Spleen (tissue), 11 donors: ENCODE measurements around the gene MYD88. TPM values are rescaled to one million over a fixed set of nuclear protein-coding genes. Genes with fewer than 3 reads are reported as not detected.

Experiments used
- DNase-seq: peaks from one replicate; pipeline ENCODE4 v3.0.0-alpha.2; 2020
- H3K27ac ChIP-seq, 8 donors: fragments of 200-600 bp; sonication (generic) in 7 of 8; 1 replicate in 4 of 8; 2 replicates in 4 of 8; pipeline versions ENCODE4 v1.5.0 to v1.8.0; 2016 to 2021; ENCODE audit warnings: inconsistent platforms in 4 of 8, mild to moderate bottlenecking in 4 of 8, moderate library complexity in 1 of 8
- H3K27me3 ChIP-seq, 7 donors: fragments of 200-600 bp; sonication (generic) in 6 of 7; replicated peaks in 1 of 7; 1 replicate in 4 of 7; 2 replicates in 3 of 7; pipeline versions ENCODE4 v1.5.0 to v1.8.0; 2016 to 2021; ENCODE audit warnings: inconsistent platforms in 3 of 7, mild to moderate bottlenecking in 1 of 7
- H3K36me3 ChIP-seq, 6 donors: fragments of 200-600 bp; sonication (generic) in 5 of 6; 1 replicate in 4 of 6; 2 replicates in 2 of 6; pipeline versions ENCODE4 v1.5.0 to v1.8.0; 2016 to 2021; ENCODE audit warnings: inconsistent platforms in 2 of 6
- H3K4me1 ChIP-seq, 6 donors: fragments of 200-600 bp; sonication (generic) in 5 of 6; 1 replicate in 3 of 6; 2 replicates in 3 of 6; pipeline versions ENCODE4 v1.5.0 to v1.8.0; 2016 to 2021; ENCODE audit warnings: inconsistent platforms in 3 of 6
- H3K4me3 ChIP-seq, 8 donors: fragments of 200-600 bp; sonication (generic) in 7 of 8; 1 replicate in 4 of 8; 2 replicates in 4 of 8; pipeline versions ENCODE4 v1.5.0 to v1.8.0; 2016 to 2021; ENCODE audit warnings: inconsistent platforms in 4 of 8, mild to moderate bottlenecking in 4 of 8, moderate library complexity in 2 of 8
- H3K9me3 ChIP-seq, 8 donors: fragments of 200-600 bp; sonication (generic) in 7 of 8; 1 replicate in 4 of 8; 2 replicates in 4 of 8; pipeline versions ENCODE4 v1.5.0 to v1.8.0; 2016 to 2021; ENCODE audit warnings: inconsistent platforms in 4 of 8
- POLR2A ChIP-seq, 3 donors: fragments of 450-650 bp; IDR thresholded peaks; one replicate each; pipeline ENCODE4 v1.5.1; 2017; ENCODE audit warnings: antibody characterized with exemption in 3 of 3, mild to moderate bottlenecking in 1 of 3
- POLR2AphosphoS5 ChIP-seq, 3 donors: sonication (generic); formaldehyde crosslinking; IDR thresholded peaks; one replicate each; pipeline ENCODE4 v1.5.1; 2017; ENCODE audit warnings: antibody characterized with exemption in 3 of 3
- WGBS, 5 donors: extraction: QIAGEN DNeasy Blood & Tissue Kit in 3 of 5; methylation state at CpG; one replicate each; pipeline versions ENCODE4 v1.1.5 to v1.1.7; 2013 to 2018; 5-methylcytosine and 5-hydroxymethylcytosine counted together
- intact Hi-C: fragments of 100-400 bp; cut with DNase I; formaldehyde crosslinking; loops from one replicate; pipeline ENCODE4 v1.15.0; 2023; ENCODE audit warnings: low total_unique reads
- polyA plus RNA-seq, 3 donors: library from polyadenylated mRNA; stranded (reverse); fragments of 200-250 nt; gene quantifications; one replicate each; pipeline ENCODE4 v1.2.1, GENCODE V29; 2013
- total RNA-seq, 7 donors: library from RNA; depleted of rRNA in 3 of 7; stranded (reverse); fragments of >200 nt in 3 of 7; fragmentation: NEBNext Ultra II Directional in 4 of 7; extraction: Animal tissue kit (Norgen Biotek cat#: 25700) in 4 of 7; gene quantifications; one replicate each; pipeline versions ENCODE4 v1.1.0 to v1.2.1, GENCODE V29; 2016 to 2021
- TF ChIP-seq, protein P1 (sequence below), 11 experiments: fragments of 200-600 bp in 7 of 11; fragments of 450-650 bp in 4 of 11; sonication (generic) in 4 of 11; IDR thresholded peaks in 8 of 11; conservative IDR thresholded peaks in 3 of 11; 1 replicate in 7 of 11; 2 replicates in 4 of 11; pipeline versions ENCODE4 v1.4.0 to v1.8.0; 2016 to 2021; ENCODE audit warnings: antibody characterized with exemption in 11 of 11, inconsistent platforms in 4 of 11, mild to moderate bottlenecking in 1 of 11
- donor health status: healthy with polysubstance abuse.
- donor health status: DM: no; HTN: no; CAD: no; lungs with moderate emphysema.
- donor health status: DM: no; HTN: no; CAD: no.
- donor health status: Bipolar disorder and iron deficiency.
- donor health status: healthy.
- donor health status: DM: no; HTN: no; CAD: no.
- donor health status: DM: yes; HTN: yes; CAD: no.

Gene MYD88
- total and polyA plus RNA-seq, 10 donors = 38.8 to 146 (median 73.1) TPM

DNA sequence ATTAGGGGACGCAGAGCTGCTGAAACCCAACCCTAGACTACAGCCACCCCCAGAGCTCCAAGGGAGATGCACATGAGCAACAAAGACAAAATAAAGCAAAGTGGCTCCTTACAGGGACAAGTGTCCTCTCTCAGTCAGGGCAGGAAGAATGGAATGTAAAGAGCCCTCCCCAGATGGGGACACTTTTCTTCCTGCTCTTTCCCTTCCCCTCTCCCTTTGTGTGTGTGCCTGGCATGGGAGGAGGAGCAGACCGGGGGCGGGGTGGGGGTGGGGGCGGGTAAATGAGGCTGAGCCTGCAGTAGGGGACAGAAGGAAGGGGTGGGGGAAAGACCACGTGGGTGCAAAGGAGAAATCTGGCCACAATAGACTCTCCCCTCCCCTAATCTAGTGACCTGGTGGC lies 38.9 kb upstream of the MYD88 start:
- H3K4me3 ChIP-seq = no peak overlapping the region
- intact Hi-C loops = no loop called here
- peaks cover 0 to 27% (median 12%) of the 10 kb centered on the region in 6 donors for H3K4me1 ChIP-seq
- TF ChIP-seq POLR2AphosphoS5 (IDR thresholded peaks at IDR 0.05) (no peak), POLR2A (IDR thresholded peaks at IDR 0.05) (no peak)
- TF ChIP-seq, protein P1, sequence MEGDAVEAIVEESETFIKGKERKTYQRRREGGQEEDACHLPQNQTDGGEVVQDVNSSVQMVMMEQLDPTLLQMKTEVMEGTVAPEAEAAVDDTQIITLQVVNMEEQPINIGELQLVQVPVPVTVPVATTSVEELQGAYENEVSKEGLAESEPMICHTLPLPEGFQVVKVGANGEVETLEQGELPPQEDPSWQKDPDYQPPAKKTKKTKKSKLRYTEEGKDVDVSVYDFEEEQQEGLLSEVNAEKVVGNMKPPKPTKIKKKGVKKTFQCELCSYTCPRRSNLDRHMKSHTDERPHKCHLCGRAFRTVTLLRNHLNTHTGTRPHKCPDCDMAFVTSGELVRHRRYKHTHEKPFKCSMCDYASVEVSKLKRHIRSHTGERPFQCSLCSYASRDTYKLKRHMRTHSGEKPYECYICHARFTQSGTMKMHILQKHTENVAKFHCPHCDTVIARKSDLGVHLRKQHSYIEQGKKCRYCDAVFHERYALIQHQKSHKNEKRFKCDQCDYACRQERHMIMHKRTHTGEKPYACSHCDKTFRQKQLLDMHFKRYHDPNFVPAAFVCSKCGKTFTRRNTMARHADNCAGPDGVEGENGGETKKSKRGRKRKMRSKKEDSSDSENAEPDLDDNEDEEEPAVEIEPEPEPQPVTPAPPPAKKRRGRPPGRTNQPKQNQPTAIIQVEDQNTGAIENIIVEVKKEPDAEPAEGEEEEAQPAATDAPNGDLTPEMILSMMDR (IDR thresholded peaks at IDR 0.05 in 8 of 11, conservative IDR thresholded peaks at IDR 0.05 in 3 of 11) = no peak
- no peaks in the 10 kb centered on the region for H3K27me3 ChIP-seq
- 41 to 64% (median 49%) methylated on average over 5 of the region's 5 CpGs for WGBS, 5 donors
- H3K36me3 ChIP-seq = no peaks in the 10 kb centered on the region
- DNase-seq = no peak
- no peak overlapping the region for H3K27ac ChIP-seq
- H3K9me3 ChIP-seq = peaks cover 0 to 6% (median 0%) of the 10 kb centered on the region in 8 donors

- no peak overlapping the region for H3K4me3 ChIP-seq
- H3K9me3 ChIP-seq = peaks cover 0 to 16% (median 6%) of the 10 kb centered on the region in 8 donors
- H3K27me3 ChIP-seq = no peaks in the 10 kb centered on the region
- intact Hi-C loops = no loop called here
- no peak overlapping the region for H3K27ac ChIP-seq
- no peak for DNase-seq
- H3K36me3 ChIP-seq = no peaks in the 10 kb centered on the region
- TF ChIP-seq, protein P1 (IDR thresholded peaks at IDR 0.05 in 8 of 11, conservative IDR thresholded peaks at IDR 0.05 in 3 of 11) = no peak
- TF ChIP-seq POLR2AphosphoS5 (IDR thresholded peaks at IDR 0.05) (no peak), POLR2A (IDR thresholded peaks at IDR 0.05) (no peak)
- H3K4me1 ChIP-seq = peaks cover 0 to 27% (median 12%) of the 10 kb centered on the region in 6 donors
- WGBS, 5 donors = 79 to 93% (median 85%) methylated on average over 3 of the region's 3 CpGs
Observed at GRCh38 chr3:38100498-38100897, 38.0 kb upstream of the MYD88 start.

GRCh38 chr3:38101811-38102443 lies 36.5 kb upstream of the MYD88 start:
- TF ChIP-seq, protein P1 (IDR thresholded peaks at IDR 0.05 in 8 of 11, conservative IDR thresholded peaks at IDR 0.05 in 3 of 11) = no peak
- no peak for TF ChIP-seq POLR2A (IDR thresholded peaks at IDR 0.05)
- H3K4me3 ChIP-seq = no peak overlapping the region
- peaks cover 0 to 28% (median 12%) of the 10 kb centered on the region in 6 donors for H3K4me1 ChIP-seq
- H3K36me3 ChIP-seq = no peaks in the 10 kb centered on the region
- peak overlapping the region in 5 of 8 donors; percentile 2 to 79 (median 52) for H3K27ac ChIP-seq
- no peak for DNase-seq
- 66 to 81% (median 74%) methylated on average over 6 of the region's 6 CpGs for WGBS, 5 donors
- intact Hi-C loops = no loop called here
- no peaks in the 10 kb centered on the region for H3K27me3 ChIP-seq
- peaks cover 0 to 24% (median 14%) of the 10 kb centered on the region in 8 donors for H3K9me3 ChIP-seq

GRCh38 chr3:38102444-38102814 lies 36.0 kb upstream of the MYD88 start:
- 55 to 80% (median 73%) methylated on average over 1 of the region's 1 CpG for WGBS, 5 donors
- Histone ChIP-seq H3K4me1 (peaks cover 0 to 32% (median 12%) of the 10 kb centered on the region in 6 donors), H3K36me3 (no peaks in the 10 kb centered on the region), H3K4me3 (no peak overlapping the region), H3K9me3 (peaks cover 0 to 24% (median 14%) of the 10 kb centered on the region in 8 donors), H3K27ac (peak overlapping the region in 5 of 8 donors; percentile 2 to 79 (median 52)), H3K27me3 (no peaks in the 10 kb centered on the region)
- intact Hi-C loops = no loop called here
- TF ChIP-seq, protein P1 (IDR thresholded peaks at IDR 0.05 in 8 of 11, conservative IDR thresholded peaks at IDR 0.05 in 3 of 11) = no peak
- TF ChIP-seq POLR2AphosphoS5 (IDR thresholded peaks at IDR 0.05) (no peak), POLR2A (IDR thresholded peaks at IDR 0.05) (no peak)
- no peak for DNase-seq
